Measurements from ENCODE around the gene TLNRD1. TPM values are rescaled to one million over a fixed set of nuclear protein-coding genes. Genes with fewer than 3 reads are reported as not detected.

The TLNRD1 gene
- total RNA-seq, 1 experiment from 2014 or later: 19.3 TPM

DNA sequence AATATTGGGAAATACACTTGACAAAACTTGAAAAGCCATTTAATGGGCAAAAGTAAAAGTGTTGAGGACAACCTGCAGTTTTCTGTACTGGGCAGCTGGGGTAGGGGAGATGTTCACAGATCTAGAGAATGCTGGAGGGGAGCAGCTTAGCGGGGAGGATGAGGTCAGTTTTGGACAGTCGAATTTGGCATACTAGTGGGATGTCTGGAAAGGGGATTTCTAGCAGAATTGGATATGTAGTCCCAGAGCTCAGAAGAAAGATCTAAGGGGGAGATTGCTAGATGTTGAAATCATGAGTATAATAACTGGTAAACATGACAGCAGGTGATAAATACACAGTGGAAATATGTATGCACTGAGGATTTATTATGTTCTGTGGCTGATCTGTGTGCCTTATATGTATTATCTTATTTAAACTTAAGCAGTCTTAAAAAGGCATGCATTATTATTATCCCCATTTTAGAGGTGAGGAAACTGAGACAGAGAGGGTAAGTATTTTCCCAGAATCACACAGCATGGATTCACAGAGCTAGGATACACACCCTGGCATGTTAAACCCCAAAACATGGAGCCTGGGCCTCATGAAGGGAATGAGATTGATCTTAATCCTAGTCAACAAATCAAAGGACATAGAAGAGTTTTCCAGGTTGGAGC, 42.7 kb downstream of the TLNRD1 start:
- Histone ChIP-seq H2BK5ac (ENCODE audit: insufficient read length, low read length) (no peak overlapping the region), H3K79me2 (ENCODE audit: insufficient read depth, low read length) (no peaks in the 10 kb centered on the region), H3K27ac (ENCODE audit: insufficient read length, low read depth, low read length) (no peak overlapping the region), H2AFZ (ENCODE audit: low read length) (no peak overlapping the region), H3K23ac (ENCODE audit: insufficient read length, low read depth, low read length) (no peak overlapping the region), H3K18ac (ENCODE audit: insufficient read length, low read depth, low read length) (no peak overlapping the region), H2BK15ac (ENCODE audit: low read depth, low read length) (no peak overlapping the region), H2BK20ac (ENCODE audit: low read depth, low read length, poor library complexity, severe bottlenecking) (no peak overlapping the region), H3K4ac (ENCODE audit: low read depth, low read length) (no peak overlapping the region), H3K4me2 (ENCODE audit: insufficient read depth, insufficient read length, low read length) (no peak overlapping the region), H4K5ac (ENCODE audit: insufficient read length, low read depth, low read length) (no peak overlapping the region), H3K79me1 (ENCODE audit: insufficient read depth, low read depth, low read length, poor library complexity, severe bottlenecking) (no peaks in the 10 kb centered on the region), H2BK12ac (ENCODE audit: insufficient read length, low read depth, low read length) (no peak overlapping the region), H3K56ac (ENCODE audit: insufficient read length, low read depth, low read length) (no peak overlapping the region), H3K4me1 (ENCODE audit: insufficient read depth, low read length) (no peaks in the 10 kb centered on the region), H3K14ac (ENCODE audit: insufficient read depth, low read length) (no peak overlapping the region), H2BK120ac (ENCODE audit: low read depth, low read length, poor library complexity, severe bottlenecking) (no peak overlapping the region), H4K20me1 (ENCODE audit: control insufficient read depth, insufficient read depth, insufficient read length) (no peaks in the 10 kb centered on the region), H3K27me3 (ENCODE audit: insufficient read depth, low read length) (no peaks in the 10 kb centered on the region), H3T11ph (ENCODE audit: low read length) (no peak overlapping the region), H4K91ac (ENCODE audit: insufficient read length, low read depth, low read length) (no peak overlapping the region), H3K9me3 (ENCODE audit: control insufficient read depth, low read depth, low read length) (no peaks in the 10 kb centered on the region), H3K9ac (ENCODE audit: extremely low read depth, insufficient read length, low read length) (no peak overlapping the region), H2AK5ac (ENCODE audit: insufficient read length, low read length) (no peak overlapping the region), H4K8ac (replicated peaks; ENCODE audit: insufficient read length, low read depth, low read length) (no peak overlapping the region), H3K23me2 (ENCODE audit: insufficient read length, low read depth, low read length, poor library complexity, severe bottlenecking) (no peaks in the 10 kb centered on the region)
- TF ChIP-seq, protein P1, sequence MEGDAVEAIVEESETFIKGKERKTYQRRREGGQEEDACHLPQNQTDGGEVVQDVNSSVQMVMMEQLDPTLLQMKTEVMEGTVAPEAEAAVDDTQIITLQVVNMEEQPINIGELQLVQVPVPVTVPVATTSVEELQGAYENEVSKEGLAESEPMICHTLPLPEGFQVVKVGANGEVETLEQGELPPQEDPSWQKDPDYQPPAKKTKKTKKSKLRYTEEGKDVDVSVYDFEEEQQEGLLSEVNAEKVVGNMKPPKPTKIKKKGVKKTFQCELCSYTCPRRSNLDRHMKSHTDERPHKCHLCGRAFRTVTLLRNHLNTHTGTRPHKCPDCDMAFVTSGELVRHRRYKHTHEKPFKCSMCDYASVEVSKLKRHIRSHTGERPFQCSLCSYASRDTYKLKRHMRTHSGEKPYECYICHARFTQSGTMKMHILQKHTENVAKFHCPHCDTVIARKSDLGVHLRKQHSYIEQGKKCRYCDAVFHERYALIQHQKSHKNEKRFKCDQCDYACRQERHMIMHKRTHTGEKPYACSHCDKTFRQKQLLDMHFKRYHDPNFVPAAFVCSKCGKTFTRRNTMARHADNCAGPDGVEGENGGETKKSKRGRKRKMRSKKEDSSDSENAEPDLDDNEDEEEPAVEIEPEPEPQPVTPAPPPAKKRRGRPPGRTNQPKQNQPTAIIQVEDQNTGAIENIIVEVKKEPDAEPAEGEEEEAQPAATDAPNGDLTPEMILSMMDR (conservative IDR thresholded peaks at IDR 0.05): no peak
- Mint-ChIP-seq H3K9me3 (no peaks in the 10 kb centered on the region), H3K27me3 (ENCODE audit: low read depth) (peaks cover 4% of the 10 kb centered on the region; the same call in 1 of the 2 replicates), H3K4me3 (no peak overlapping the region), H3K27ac (no peak overlapping the region), H3K36me3 (ENCODE audit: insufficient read depth in 1 of 3, low read depth in 3 of 3) (no peaks in the 10 kb centered on the region), H3K4me1 (peaks cover 0 to 2% of the 10 kb centered on the region in 2 experiments; a peak in 1 of 4 replicates)
- no CpG with 5 or more reads among the region's 2 CpGs for WGBS (ENCODE audit: extremely low coverage, insufficient read length, low lambda C conversion rate)
- no peak for DNase-seq
